Measurements from ENCODE around the gene SPON1.
A peak's percentile ranks its signal among the peaks of the same experiment; 100 is the strongest.

Gene SPON1

DNA sequence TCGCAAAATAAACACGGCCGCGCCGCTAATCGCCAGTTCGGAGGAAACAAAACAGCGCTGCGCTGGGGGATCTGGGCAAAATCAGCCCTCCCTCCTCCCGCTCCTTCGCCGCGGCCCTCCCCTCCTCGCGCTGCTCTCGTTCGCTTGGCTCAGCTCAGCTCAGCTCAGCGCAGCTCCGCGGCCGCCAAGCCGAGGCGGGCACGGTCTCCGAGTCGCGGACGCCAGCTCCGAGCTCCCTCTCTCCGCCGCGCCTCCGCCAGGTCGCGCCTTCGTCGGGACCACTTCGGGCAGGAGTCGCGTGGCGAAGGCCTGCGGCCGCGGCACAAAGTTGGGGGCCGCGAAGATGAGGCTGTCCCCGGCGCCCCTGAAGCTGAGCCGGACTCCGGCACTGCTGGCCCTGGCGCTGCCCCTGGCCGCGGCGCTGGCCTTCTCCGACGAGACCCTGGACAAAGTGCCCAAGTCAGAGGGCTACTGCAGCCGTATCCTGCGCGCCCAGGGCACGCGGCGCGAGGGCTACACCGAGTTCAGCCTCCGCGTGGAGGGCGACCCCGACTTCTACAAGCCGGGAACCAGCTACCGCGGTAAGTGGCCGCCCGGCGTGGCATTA is at the start of gene SPON1:
Gene SPON1, plus strand, starts transcription at position 162 of the 607 bp plus-strand sequence. Its CDS starts 182 bp downstream, at position 344.
- TF ChIP-seq, protein P1, sequence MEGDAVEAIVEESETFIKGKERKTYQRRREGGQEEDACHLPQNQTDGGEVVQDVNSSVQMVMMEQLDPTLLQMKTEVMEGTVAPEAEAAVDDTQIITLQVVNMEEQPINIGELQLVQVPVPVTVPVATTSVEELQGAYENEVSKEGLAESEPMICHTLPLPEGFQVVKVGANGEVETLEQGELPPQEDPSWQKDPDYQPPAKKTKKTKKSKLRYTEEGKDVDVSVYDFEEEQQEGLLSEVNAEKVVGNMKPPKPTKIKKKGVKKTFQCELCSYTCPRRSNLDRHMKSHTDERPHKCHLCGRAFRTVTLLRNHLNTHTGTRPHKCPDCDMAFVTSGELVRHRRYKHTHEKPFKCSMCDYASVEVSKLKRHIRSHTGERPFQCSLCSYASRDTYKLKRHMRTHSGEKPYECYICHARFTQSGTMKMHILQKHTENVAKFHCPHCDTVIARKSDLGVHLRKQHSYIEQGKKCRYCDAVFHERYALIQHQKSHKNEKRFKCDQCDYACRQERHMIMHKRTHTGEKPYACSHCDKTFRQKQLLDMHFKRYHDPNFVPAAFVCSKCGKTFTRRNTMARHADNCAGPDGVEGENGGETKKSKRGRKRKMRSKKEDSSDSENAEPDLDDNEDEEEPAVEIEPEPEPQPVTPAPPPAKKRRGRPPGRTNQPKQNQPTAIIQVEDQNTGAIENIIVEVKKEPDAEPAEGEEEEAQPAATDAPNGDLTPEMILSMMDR (IDR thresholded peaks at IDR 0.05; ENCODE audit: insufficient read depth, missing control alignments): no peak
- FAIRE-seq (no peak), DNase-seq (ENCODE audit: insufficient read length, low spot score) (peak; percentile 70)

DNA sequence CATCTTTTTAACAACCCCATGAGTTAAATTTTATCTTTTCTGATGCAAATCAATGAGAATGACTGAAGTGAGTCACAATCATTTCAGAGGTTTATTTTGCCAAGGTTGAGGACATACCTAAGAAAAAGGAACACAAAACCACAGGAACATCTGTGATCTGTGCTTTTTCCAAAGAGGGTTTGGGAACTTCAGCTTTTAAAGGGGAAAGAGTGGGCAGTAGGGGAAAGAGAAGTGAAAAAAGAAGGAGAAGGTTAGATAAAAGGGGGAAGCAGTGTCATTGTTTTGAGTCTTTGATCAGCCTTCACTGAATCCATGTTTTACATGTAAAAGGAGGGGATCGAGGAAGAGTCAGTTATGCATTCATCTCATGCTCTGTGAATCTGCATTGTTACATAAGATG is 45.3 kb upstream of the SPON1 start:
- TF ChIP-seq, protein P1 (IDR thresholded peaks at IDR 0.05; ENCODE audit: insufficient read depth, missing control alignments): no peak
- no peak for FAIRE-seq
- DNase-seq (ENCODE audit: insufficient read length, low spot score): no peak

DNA sequence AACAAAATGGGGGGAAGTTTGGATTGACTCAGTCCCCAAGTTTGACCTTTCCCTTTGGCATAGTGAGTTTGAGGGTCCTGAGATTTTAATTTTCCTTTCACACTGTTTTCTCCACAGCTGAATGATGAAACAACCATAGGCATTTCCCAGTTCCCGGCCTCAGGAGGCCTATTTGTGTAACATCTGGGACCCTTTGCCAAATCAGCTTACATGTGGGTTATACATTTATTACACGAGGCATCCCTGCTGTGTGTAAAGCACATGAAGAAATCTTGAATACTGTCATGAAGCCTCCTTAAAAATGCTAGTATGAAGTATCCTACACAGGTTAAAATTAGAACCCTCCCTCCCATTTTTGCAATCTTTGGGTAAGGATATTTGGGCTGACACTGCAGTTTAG is 44.6 kb upstream of the SPON1 start:
- no peak for FAIRE-seq
- TF ChIP-seq, protein P1 (IDR thresholded peaks at IDR 0.05; ENCODE audit: insufficient read depth, missing control alignments): no peak
- DNase-seq (ENCODE audit: insufficient read length, low spot score): no peak

DNA sequence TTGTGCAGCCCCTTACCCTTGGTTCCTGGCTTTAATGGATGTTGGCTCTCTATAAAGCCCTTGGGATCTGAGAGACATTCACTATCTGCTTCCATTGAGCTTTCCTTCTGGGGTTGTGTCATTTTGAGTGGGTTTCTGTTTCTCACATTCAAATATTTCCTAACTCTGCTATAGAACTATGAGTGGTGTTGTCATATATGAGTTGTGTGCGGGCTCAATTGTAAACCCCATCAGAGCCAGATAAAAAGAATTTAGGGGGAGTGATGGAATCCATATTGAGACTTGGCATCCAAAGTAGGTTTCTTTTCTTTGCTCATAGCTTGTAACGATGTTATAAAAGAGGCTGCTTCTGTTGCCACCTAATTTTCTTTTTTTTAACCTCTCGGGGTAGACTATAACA is 41.8 kb upstream of the SPON1 start:
- DNase-seq (ENCODE audit: insufficient read length, low spot score) (no peak), FAIRE-seq (no peak)
- TF ChIP-seq, protein P1 (IDR thresholded peaks at IDR 0.05; ENCODE audit: insufficient read depth, missing control alignments): no peak

DNA sequence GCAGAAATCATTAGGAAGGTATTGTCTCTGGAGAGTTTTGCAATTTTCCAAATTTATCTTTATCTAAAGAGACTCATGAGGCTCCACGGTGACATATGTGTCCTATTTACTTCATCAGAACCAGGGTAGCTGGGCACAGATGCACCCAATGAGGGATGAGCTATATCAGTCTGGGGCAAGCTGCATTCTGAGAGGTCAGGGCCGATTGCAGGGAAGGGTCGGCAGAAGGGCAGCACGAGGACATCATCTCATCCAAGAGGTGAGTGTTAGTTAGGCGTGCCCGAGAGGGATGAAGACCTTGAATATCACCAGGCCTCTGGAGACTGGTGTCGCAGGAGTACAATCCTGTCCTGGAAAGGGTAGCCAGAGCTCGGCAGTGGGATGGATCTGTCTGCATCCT is 41.0 kb upstream of the SPON1 start:
- TF ChIP-seq, protein P1 (IDR thresholded peaks at IDR 0.05; ENCODE audit: insufficient read depth, missing control alignments): no peak
- DNase-seq (ENCODE audit: insufficient read length, low spot score): no peak
- FAIRE-seq: no peak

DNA sequence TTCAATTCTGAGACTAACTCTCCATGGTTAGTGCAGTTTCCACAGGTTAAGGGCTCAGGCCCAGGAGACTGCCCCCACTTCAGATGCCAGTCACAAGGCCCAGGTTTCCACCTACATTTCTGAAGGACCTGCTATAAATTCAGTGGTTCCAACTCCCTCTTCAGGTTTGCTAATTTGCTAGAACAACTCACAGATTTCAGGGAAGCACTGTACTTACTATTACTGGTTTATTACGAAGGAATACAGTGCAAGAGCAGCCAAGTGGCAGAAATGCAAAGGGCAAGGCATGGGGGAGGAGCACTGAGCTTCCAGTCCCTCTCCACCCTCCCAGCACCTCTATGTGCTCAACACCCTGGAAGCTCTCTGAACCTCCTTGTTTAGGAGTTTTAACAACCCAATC is 39.3 kb upstream of the SPON1 start:
- TF ChIP-seq, protein P1 (IDR thresholded peaks at IDR 0.05; ENCODE audit: insufficient read depth, missing control alignments): no peak
- FAIRE-seq (no peak), DNase-seq (ENCODE audit: insufficient read length, low spot score) (no peak)

DNA sequence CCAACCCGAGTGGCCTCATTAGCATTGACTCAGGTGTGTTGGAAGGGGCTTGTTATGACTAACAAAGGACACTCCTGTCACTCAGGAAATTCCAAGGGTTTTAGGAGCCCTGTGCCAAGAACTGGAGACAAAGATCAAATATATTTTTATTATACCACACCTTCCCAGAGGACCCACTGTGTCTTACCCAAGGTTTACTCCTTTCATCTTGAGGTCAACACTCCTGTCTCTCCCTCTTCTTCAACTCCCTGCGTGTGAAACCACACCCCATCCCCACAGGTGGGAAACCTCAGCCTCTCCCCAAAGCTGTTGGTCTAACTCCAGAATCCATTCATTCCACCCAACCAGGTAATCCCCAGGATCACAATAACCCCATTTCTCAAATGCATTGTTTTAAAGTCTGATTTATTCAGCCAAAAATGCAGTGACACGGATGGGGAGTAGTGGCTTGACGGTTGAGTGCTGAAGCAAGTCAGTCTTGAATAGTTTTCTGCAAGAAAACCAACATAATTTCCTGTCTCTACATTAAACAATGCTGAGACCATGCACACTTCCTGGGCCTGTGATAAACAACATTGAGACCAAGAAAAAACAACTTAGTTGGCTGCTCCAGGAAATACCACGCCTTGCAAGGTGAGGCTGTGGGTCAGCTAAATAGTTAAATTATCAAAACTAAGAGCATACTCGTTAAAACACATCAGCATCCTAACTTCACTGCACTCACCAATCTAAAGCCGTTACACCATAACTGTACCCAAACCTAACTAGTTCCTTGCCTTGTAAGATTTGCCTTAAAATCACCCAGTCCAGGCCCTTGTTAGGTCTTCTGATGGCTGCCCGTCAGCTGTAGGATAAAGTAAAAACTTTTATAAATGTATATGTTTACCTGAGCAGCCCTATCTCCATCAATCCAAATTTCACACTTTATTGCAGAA is 38.5 kb upstream of the SPON1 start:
- TF ChIP-seq, protein P1 (IDR thresholded peaks at IDR 0.05; ENCODE audit: insufficient read depth, missing control alignments): no peak
- DNase-seq (ENCODE audit: insufficient read length, low spot score) (no peak), FAIRE-seq (no peak)
